ENCODE measurements around the gene FREM2.

The FREM2 gene

GRCh38 chr13:38688674-38689073 is 1.8 kb downstream of the FREM2 start:
- no peak for DNase-seq (ENCODE audit: low read depth)
- H3K4me3 ChIP-seq (ENCODE audit: low read depth, low read length): no peak overlapping the region
- TF ChIP-seq MYC (IDR thresholded peaks at IDR 0.05; ENCODE audit: low read depth, low read length): no peak
- no peak for TF ChIP-seq POLR2A (IDR thresholded peaks at IDR 0.05; ENCODE audit: extremely low read depth, insufficient read length)
- TF ChIP-seq CTCF (IDR thresholded peaks at IDR 0.05; ENCODE audit: low read depth, low read length): no peak
- no peak for TF ChIP-seq MAX (IDR thresholded peaks at IDR 0.05; ENCODE audit: low read depth, low read length)

- TF ChIP-seq CTCF (IDR thresholded peaks at IDR 0.05; ENCODE audit: low read depth, low read length) (no peak), MYC (IDR thresholded peaks at IDR 0.05; ENCODE audit: low read depth, low read length) (no peak), MAX (IDR thresholded peaks at IDR 0.05; ENCODE audit: low read depth, low read length) (no peak), POLR2A (IDR thresholded peaks at IDR 0.05; ENCODE audit: extremely low read depth, insufficient read length) (no peak)
- DNase-seq (ENCODE audit: low read depth): no peak
- no peak overlapping the region for H3K4me3 ChIP-seq (ENCODE audit: low read depth, low read length)
Observed at GRCh38 chr13:38690231-38690630, 3.4 kb downstream of the FREM2 start.

- H3K4me3 ChIP-seq (ENCODE audit: low read depth, low read length): no peak overlapping the region
Observed at GRCh38 chr13:38693168-38693567, 6.3 kb downstream of the FREM2 start.

GRCh38 chr13:38693641-38694040 is 6.8 kb downstream of the FREM2 start:
- DNase-seq (ENCODE audit: low read depth): no peak

More at GRCh38 chr13:38693168-38693567, 6.3 kb downstream of the FREM2 start:
- DNase-seq (ENCODE audit: low read depth): no peak
- TF ChIP-seq MAX (IDR thresholded peaks at IDR 0.05; ENCODE audit: low read depth, low read length) (no peak), CTCF (IDR thresholded peaks at IDR 0.05; ENCODE audit: low read depth, low read length) (no peak), MYC (IDR thresholded peaks at IDR 0.05; ENCODE audit: low read depth, low read length) (no peak), POLR2A (IDR thresholded peaks at IDR 0.05; ENCODE audit: extremely low read depth, insufficient read length) (no peak)

GRCh38 chr13:38697197-38697596 is 10.3 kb downstream of the FREM2 start:
- DNase-seq (ENCODE audit: low read depth): no peak
- no peak for TF ChIP-seq POLR2A (IDR thresholded peaks at IDR 0.05; ENCODE audit: extremely low read depth, insufficient read length)
- H3K4me3 ChIP-seq (ENCODE audit: low read depth, low read length): no peak overlapping the region

More at GRCh38 chr13:38693641-38694040, 6.8 kb downstream of the FREM2 start:
- TF ChIP-seq MAX (IDR thresholded peaks at IDR 0.05; ENCODE audit: low read depth, low read length) (no peak), MYC (IDR thresholded peaks at IDR 0.05; ENCODE audit: low read depth, low read length) (no peak), CTCF (IDR thresholded peaks at IDR 0.05; ENCODE audit: low read depth, low read length) (no peak), POLR2A (IDR thresholded peaks at IDR 0.05; ENCODE audit: extremely low read depth, insufficient read length) (no peak)
- H3K4me3 ChIP-seq (ENCODE audit: low read depth, low read length): no peak overlapping the region

GRCh38 chr13:38697628-38698333 is 10.9 kb downstream of the FREM2 start:
- TF ChIP-seq CTCF (IDR thresholded peaks at IDR 0.05; ENCODE audit: low read depth, low read length) (no peak), POLR2A (IDR thresholded peaks at IDR 0.05; ENCODE audit: extremely low read depth, insufficient read length) (no peak), MYC (IDR thresholded peaks at IDR 0.05; ENCODE audit: low read depth, low read length) (no peak)
- H3K4me3 ChIP-seq (ENCODE audit: low read depth, low read length): no peak overlapping the region
- peak; percentile 5 for DNase-seq (ENCODE audit: low read depth)

Data from NB4 (cell line).